Panc1 (cell line): Measurements from ENCODE around the gene APLF. TPM values are rescaled to one million over a fixed set of nuclear protein-coding genes. Genes with fewer than 3 reads are reported as not detected.
A peak's percentile ranks its signal among the peaks of the same experiment; 100 is the strongest.

Experiments
- ATAC-seq: fragments of 200-7000 bp; cut with Tn5 transposase; 2 replicates; pipeline ENCODE4 v1.9.1; 2020; ENCODE audit warnings: mild to moderate bottlenecking, moderate library complexity
- BruUV-seq: library from RNA; stranded (reverse); fragments of 400-500 nt; replicated peaks from 2 replicates; lab custom pipeline; 2021; lab: Mats Ljungman, UMichigan
- CTCF ChIA-PET: fragments of 300-600 bp; sonication (Branson Sonifier 250); formaldehyde crosslinking; loops from one replicate; lab custom pipeline; 2022; ENCODE audit warnings: antibody characterized with exemption; lab: Charles Lee
- POLR2A ChIA-PET: fragments of 300-600 bp; sonication (Branson Sonifier 250); formaldehyde crosslinking; loops from one replicate; lab custom pipeline; 2022; ENCODE audit warnings: antibody characterized with exemption; lab: Charles Lee
- DNase-seq: peaks from one replicate; pipeline ENCODE4 v3.0.0-alpha.2; 2010; ENCODE audit warnings: low read depth, low spot score
- H3K27ac ChIP-seq: 2 replicates; pipeline ENCODE4 v1.5.1; 2011; ENCODE audit warnings: mild to moderate bottlenecking, low read length, inconsistent platforms
- H3K27me3 ChIP-seq: fragments of 200-500 bp; sonication (Bioruptor generic); 2 replicates; pipeline ENCODE4 v1.6.0; 2014; ENCODE audit warnings: low read length, inconsistent platforms; ENCODE audit not compliant: control insufficient read depth, insufficient read depth
- H3K36me3 ChIP-seq: fragments of 200-500 bp; sonication (Bioruptor generic); 2 replicates; pipeline ENCODE4 v1.5.1; 2014; ENCODE audit warnings: inconsistent platforms, mild to moderate bottlenecking, low read length, moderate library complexity; ENCODE audit not compliant: control insufficient read depth, insufficient read depth
- H3K4me1 ChIP-seq: 2 replicates; pipeline ENCODE4 v1.5.1; 2011; ENCODE audit warnings: inconsistent platforms, mild to moderate bottlenecking, low read length, moderate library complexity; ENCODE audit not compliant: control insufficient read depth, insufficient read depth
- H3K4me3 ChIP-seq, 2 experiments: 2 replicates each; pipeline ENCODE4 v1.5.1; 2011 to 2012; ENCODE audit warnings: low read depth in 2 of 2, low read length in 2 of 2, mild to moderate bottlenecking in 2 of 2, inconsistent platforms in 1 of 2, moderate library complexity in 1 of 2
- H3K9me3 ChIP-seq: fragments of 200-500 bp; sonication (Bioruptor generic); 2 replicates; pipeline ENCODE4 v1.5.1; 2014; ENCODE audit warnings: low read depth, mild to moderate bottlenecking, inconsistent platforms, low read length, moderate library complexity; ENCODE audit not compliant: control insufficient read depth, insufficient read depth
- CTCF ChIP-seq: fragments of 450-650 bp; IDR thresholded peaks from 2 replicates; pipeline ENCODE4 v1.5.1; 2017; ENCODE audit warnings: mild to moderate bottlenecking
- POLR2AphosphoS5 ChIP-seq: IDR thresholded peaks from 2 replicates; pipeline ENCODE4 v1.6.1; 2012; ENCODE audit warnings: mild to moderate bottlenecking, low read depth, low read length, moderate library complexity
- REST ChIP-seq, 2 experiments: IDR thresholded peaks; 2 replicates each; pipeline ENCODE4 v1.6.1; 2011 to 2012; ENCODE audit warnings: low read depth in 2 of 2, control low read depth in 1 of 2, low read length in 1 of 2, mild to moderate bottlenecking in 1 of 2, moderate library complexity in 1 of 2; ENCODE audit not compliant: insufficient read depth in 1 of 2
- SIN3A ChIP-seq: IDR thresholded peaks from 2 replicates; pipeline ENCODE4 v1.6.1; 2012; ENCODE audit warnings: low read depth, mild to moderate bottlenecking, low read length, moderate library complexity, borderline replicate concordance; ENCODE audit not compliant: insufficient read depth
- TCF7L2 ChIP-seq: IDR thresholded peaks from 2 replicates; pipeline ENCODE4 v1.6.1; 2011; ENCODE audit warnings: mild to moderate bottlenecking, low read depth, low read length, inconsistent platforms
- in situ Hi-C: cut with HindIII; loops from 2 replicates; pipeline ENCODE4 v1.10.0; 2016; ENCODE audit warnings: low sequenced_read_pairs, low pct_unique_long_range_greater_than_20kb
- intact Hi-C: fragments of 100-400 bp; cut with micrococcal nuclease; formaldehyde crosslinking; loops from one replicate; pipeline ENCODE4 v1.10.0; 2022; ENCODE audit not compliant: unreplicated experiment
- total RNA-seq: library from RNA; stranded (reverse); gene quantifications from one replicate; pipeline ENCODE4 v1.2.1, GENCODE V29; 2021; ENCODE audit not compliant: unreplicated experiment

The APLF gene
- total RNA-seq, 1 experiment from 2014 or later, result 2.6 TPM

GRCh38 chr2:68466778-68467076 lies 658 bp upstream of the APLF start:
- TF ChIP-seq CTCF (peak; percentile 18; the same call in 1 of the 2 replicates), SIN3A (0 out of 2 replicates have a peak, but pooled peaks have one; percentile 72), TCF7L2 (no peak), REST (IDR thresholded peaks at IDR 0.05; ENCODE audit: insufficient read depth in 1 of 2, low read depth in 2 of 2, low read length in 1 of 2) (no peak)
- Histone ChIP-seq H3K9me3 (no peaks in the 10 kb centered on the region), H3K27ac (peak overlapping the region; percentile 78), H3K36me3 (no peaks in the 10 kb centered on the region), H3K4me1 (peaks cover 17% of the 10 kb centered on the region), H3K27me3 (no peaks in the 10 kb centered on the region), H3K4me3 (peak overlapping the region; percentile 85 to 89)
- DNase-seq (no peak), ATAC-seq (peak; percentile 54)
- TSS peak; percentile 88 for BruUV-seq
- POLR2A ChIA-PET, result interaction anchor here (0.6 to 0.9 kb wide), 3 partner anchors 98 to 1842 kb away, joined by 3 to 4 read pairs (median 4); partner anchors contain the start of gene PNO1
- CTCF ChIA-PET, result interaction anchor here (1.3 to 1.9 kb wide), 2 partner anchors 21 to 242 kb away, joined by 4 to 6 read pairs; no protein-coding TSS in a partner anchor
- in situ Hi-C loops (no loop called here), intact Hi-C loops (no loop called here)

DNA sequence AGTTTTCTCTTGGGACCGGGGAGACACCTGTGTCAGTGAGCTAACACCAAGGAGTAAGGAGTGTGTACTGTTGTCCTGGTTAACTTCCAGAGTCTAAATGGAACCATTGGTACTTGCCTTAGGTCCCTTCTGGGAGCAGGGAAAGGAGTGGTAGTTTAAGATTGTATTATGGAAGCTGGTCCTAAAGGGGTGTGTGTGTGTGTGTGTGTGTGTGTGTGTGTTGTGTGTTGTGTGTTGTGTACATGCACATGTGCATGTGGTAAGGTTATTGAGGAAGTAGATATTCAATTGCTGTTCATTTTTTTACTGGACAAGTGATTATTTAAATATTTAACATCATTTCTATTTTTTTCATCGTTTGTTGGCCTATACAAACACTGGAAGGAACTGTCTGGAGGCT lies 1.4 kb downstream of the APLF start:
- no peak for DNase-seq
- ChIA-PET POLR2A (interaction anchor here (0.6 kb wide), 1 partner anchor 707 kb away, joined by 6 read pairs; no protein-coding TSS in a partner anchor), CTCF (no interaction called here)
- intact Hi-C loops (no loop called here), in situ Hi-C loops (no loop called here)
- H3K4me3 ChIP-seq, result no peak overlapping the region
- no peaks in the 10 kb centered on the region for H3K9me3 ChIP-seq
- ATAC-seq, result no peak
- H3K27me3 ChIP-seq, result no peaks in the 10 kb centered on the region
- no peak overlapping the region for H3K27ac ChIP-seq
- TF ChIP-seq POLR2AphosphoS5, result no peak
- no peak for TF ChIP-seq SIN3A
- TF ChIP-seq TCF7L2, result no peak
- no peak for TF ChIP-seq CTCF
- no peak for TF ChIP-seq REST (IDR thresholded peaks at IDR 0.05; ENCODE audit: insufficient read depth in 1 of 2, low read depth in 2 of 2, low read length in 1 of 2)
- H3K4me1 ChIP-seq, result peaks cover 17% of the 10 kb centered on the region
- H3K36me3 ChIP-seq, result no peaks in the 10 kb centered on the region
- no TSS peak for BruUV-seq
